Measurements from ENCODE around the gene ZNF133. TPM values are rescaled to one million over a fixed set of nuclear protein-coding genes. Genes with fewer than 3 reads are reported as not detected.
"Not testable (repeated sequence)": the region's sequence is repeated elsewhere in the genome, so short reads cannot be mapped to it uniquely, and the experiment has no call there.

ZNF133 gene
- total RNA-seq, 1 experiment from 2014 or later: 25.5 TPM

GRCh38 chr20:18310592-18310991 lies 22.3 kb downstream of the ZNF133 start:
- Histone ChIP-seq H3K27me3 (ENCODE audit: control insufficient read depth, insufficient read depth, low read length) (no peaks in the 10 kb centered on the region), H3K36me3 (replicated peaks; ENCODE audit: control insufficient read depth, insufficient read depth, low read length) (peaks cover 5% of the 10 kb centered on the region), H3K4me3 (ENCODE audit: insufficient read depth, low read depth, low read length) (no peak overlapping the region)
- DNase-seq: no peak

GRCh38 chr20:18312723-18313122 lies 24.4 kb downstream of the ZNF133 start:
- H3K27me3 ChIP-seq (ENCODE audit: control insufficient read depth, insufficient read depth, low read length): no peaks in the 10 kb centered on the region
- H3K36me3 ChIP-seq (replicated peaks; ENCODE audit: control insufficient read depth, insufficient read depth, low read length): peaks cover 16% of the 10 kb centered on the region
- no peak for DNase-seq
- no peak overlapping the region for H3K4me3 ChIP-seq (ENCODE audit: insufficient read depth, low read depth, low read length)

GRCh38 chr20:18313411-18313810 lies 25.1 kb downstream of the ZNF133 start:
- H3K27me3 ChIP-seq (ENCODE audit: control insufficient read depth, insufficient read depth, low read length): no peaks in the 10 kb centered on the region
- DNase-seq: no peak
- no peak overlapping the region for H3K4me3 ChIP-seq (ENCODE audit: insufficient read depth, low read depth, low read length)
- peaks cover 16% of the 10 kb centered on the region for H3K36me3 ChIP-seq (replicated peaks; ENCODE audit: control insufficient read depth, insufficient read depth, low read length)

GRCh38 chr20:18314786-18315406 lies 26.6 kb downstream of the ZNF133 start:
- peaks cover 16% of the 10 kb centered on the region for H3K36me3 ChIP-seq (replicated peaks; ENCODE audit: control insufficient read depth, insufficient read depth, low read length)
- H3K4me3 ChIP-seq (ENCODE audit: insufficient read depth, low read depth, low read length): no peak overlapping the region
- DNase-seq: no peak
- no peaks in the 10 kb centered on the region for H3K27me3 ChIP-seq (ENCODE audit: control insufficient read depth, insufficient read depth, low read length)

GRCh38 chr20:18316166-18316565 lies 27.8 kb downstream of the ZNF133 start:
- Histone ChIP-seq H3K36me3 (replicated peaks; ENCODE audit: control insufficient read depth, insufficient read depth, low read length) (peaks cover 16% of the 10 kb centered on the region), H3K4me3 (ENCODE audit: insufficient read depth, low read depth, low read length) (no peak overlapping the region), H3K27me3 (ENCODE audit: control insufficient read depth, insufficient read depth, low read length) (no peaks in the 10 kb centered on the region)
- DNase-seq: no peak

- no peak overlapping the region for H3K4me3 ChIP-seq (ENCODE audit: insufficient read depth, low read depth, low read length)
- no peak for DNase-seq
- no peaks in the 10 kb centered on the region for H3K27me3 ChIP-seq (ENCODE audit: control insufficient read depth, insufficient read depth, low read length)
- H3K36me3 ChIP-seq (replicated peaks; ENCODE audit: control insufficient read depth, insufficient read depth, low read length): peaks cover 4% of the 10 kb centered on the region
Measured at GRCh38 chr20:18321316-18321715, 33.0 kb downstream of the ZNF133 start.

- H3K4me3 ChIP-seq (ENCODE audit: insufficient read depth, low read depth, low read length): no peak overlapping the region
- DNase-seq: no peak
Measured at GRCh38 chr20:18321976-18322950, 33.9 kb downstream of the ZNF133 start.

GRCh38 chr20:18323705-18324104 lies 35.4 kb downstream of the ZNF133 start:
- no peak overlapping the region for H3K4me3 ChIP-seq (ENCODE audit: insufficient read depth, low read depth, low read length)
- H3K36me3 ChIP-seq (replicated peaks; ENCODE audit: control insufficient read depth, insufficient read depth, low read length): no peaks in the 10 kb centered on the region
- peak; percentile 44 for DNase-seq
- no peaks in the 10 kb centered on the region for H3K27me3 ChIP-seq (ENCODE audit: control insufficient read depth, insufficient read depth, low read length)

More at GRCh38 chr20:18321976-18322950, 33.9 kb downstream of the ZNF133 start:
- Histone ChIP-seq H3K36me3 (replicated peaks; ENCODE audit: control insufficient read depth, insufficient read depth, low read length) (no peaks in the 10 kb centered on the region), H3K27me3 (ENCODE audit: control insufficient read depth, insufficient read depth, low read length) (no peaks in the 10 kb centered on the region)

GRCh38 chr20:18324596-18325089 lies 36.3 kb downstream of the ZNF133 start:
- H3K36me3 ChIP-seq (replicated peaks; ENCODE audit: control insufficient read depth, insufficient read depth, low read length): no peaks in the 10 kb centered on the region
- no peak for DNase-seq
- H3K4me3 ChIP-seq (ENCODE audit: insufficient read depth, low read depth, low read length): no peak overlapping the region

GRCh38 chr20:18326990-18327389 lies 38.7 kb downstream of the ZNF133 start:
- H3K4me3 ChIP-seq (ENCODE audit: insufficient read depth, low read depth, low read length): no peak overlapping the region

More at GRCh38 chr20:18324596-18325089, 36.3 kb downstream of the ZNF133 start:
- no peaks in the 10 kb centered on the region for H3K27me3 ChIP-seq (ENCODE audit: control insufficient read depth, insufficient read depth, low read length)

GRCh38 chr20:18331694-18332093 lies 43.4 kb downstream of the ZNF133 start:
- H3K4me3 ChIP-seq (ENCODE audit: insufficient read depth, low read depth, low read length): no peak overlapping the region
- no peaks in the 10 kb centered on the region for H3K27me3 ChIP-seq (ENCODE audit: control insufficient read depth, insufficient read depth, low read length)
- no peaks in the 10 kb centered on the region for H3K36me3 ChIP-seq (replicated peaks; ENCODE audit: control insufficient read depth, insufficient read depth, low read length)
- DNase-seq: no peak

More at GRCh38 chr20:18326990-18327389, 38.7 kb downstream of the ZNF133 start:
- no peaks in the 10 kb centered on the region for H3K36me3 ChIP-seq (replicated peaks; ENCODE audit: control insufficient read depth, insufficient read depth, low read length)
- H3K27me3 ChIP-seq (ENCODE audit: control insufficient read depth, insufficient read depth, low read length): no peaks in the 10 kb centered on the region
- DNase-seq: no peak

GRCh38 chr20:18349749-18350148 lies 61.4 kb downstream of the ZNF133 start:
- H3K36me3 ChIP-seq (replicated peaks; ENCODE audit: control insufficient read depth, insufficient read depth, low read length); H3K27me3 ChIP-seq (ENCODE audit: control insufficient read depth, insufficient read depth, low read length); H3K4me3 ChIP-seq (ENCODE audit: insufficient read depth, low read depth, low read length); DNase-seq: not testable (repeated sequence)

- no peaks in the 10 kb centered on the region for H3K27me3 ChIP-seq (ENCODE audit: control insufficient read depth, insufficient read depth, low read length)
- H3K4me3 ChIP-seq (ENCODE audit: insufficient read depth, low read depth, low read length): no peak overlapping the region
- H3K36me3 ChIP-seq (replicated peaks; ENCODE audit: control insufficient read depth, insufficient read depth, low read length): no peaks in the 10 kb centered on the region
- DNase-seq: no peak
Measured at GRCh38 chr20:18359854-18360253, 71.5 kb downstream of the ZNF133 start.

GRCh38 chr20:18360635-18361034 lies 72.3 kb downstream of the ZNF133 start:
- no peak for DNase-seq
- no peak overlapping the region for H3K4me3 ChIP-seq (ENCODE audit: insufficient read depth, low read depth, low read length)
- H3K36me3 ChIP-seq (replicated peaks; ENCODE audit: control insufficient read depth, insufficient read depth, low read length): no peaks in the 10 kb centered on the region
- no peaks in the 10 kb centered on the region for H3K27me3 ChIP-seq (ENCODE audit: control insufficient read depth, insufficient read depth, low read length)

GRCh38 chr20:18361678-18362077 lies 73.4 kb downstream of the ZNF133 start:
- H3K4me3 ChIP-seq (ENCODE audit: insufficient read depth, low read depth, low read length): no peak overlapping the region
- H3K27me3 ChIP-seq (ENCODE audit: control insufficient read depth, insufficient read depth, low read length): no peaks in the 10 kb centered on the region
- no peak for DNase-seq
- no peaks in the 10 kb centered on the region for H3K36me3 ChIP-seq (replicated peaks; ENCODE audit: control insufficient read depth, insufficient read depth, low read length)

All from H7 (cell line).